ENCODE data around the gene CDK14. TPM values are rescaled to one million over a fixed set of nuclear protein-coding genes. Genes with fewer than 3 reads are reported as not detected.

The CDK14 gene
- total RNA-seq, 2 experiments from 2014 or later: not detected

GRCh38 chr7:90686146-90686545 is 90.0 kb downstream of the CDK14 start:
- ChIA-PET POLR2A (no interaction called here), CTCF (no interaction called here)
- Mint-ChIP-seq H3K9me3 (no peaks in the 10 kb centered on the region), H3K4me1 (no peaks in the 10 kb centered on the region), H3K27me3 (no peaks in the 10 kb centered on the region), H3K27ac (no peak overlapping the region), H3K36me3 (ENCODE audit: low read depth) (no peaks in the 10 kb centered on the region), H3K4me3 (no peak overlapping the region)
- no peak for DNase-seq

GRCh38 chr7:90688810-90689209 is 92.7 kb downstream of the CDK14 start:
- CTCF ChIA-PET: no interaction called here

GRCh38 chr7:90689260-90689659 is 93.1 kb downstream of the CDK14 start:
- ChIA-PET CTCF (no interaction called here), POLR2A (no interaction called here)
- H3K36me3 Mint-ChIP-seq (ENCODE audit: low read depth): no peaks in the 10 kb centered on the region
- no peaks in the 10 kb centered on the region for H3K27me3 Mint-ChIP-seq
- DNase-seq: no peak
- no peaks in the 10 kb centered on the region for H3K9me3 Mint-ChIP-seq
- no peaks in the 10 kb centered on the region for H3K4me1 Mint-ChIP-seq
- H3K4me3 Mint-ChIP-seq: no peak overlapping the region
- no peak overlapping the region for H3K27ac Mint-ChIP-seq

More at GRCh38 chr7:90688810-90689209, 92.7 kb downstream of the CDK14 start:
- Mint-ChIP-seq H3K4me1 (no peaks in the 10 kb centered on the region), H3K4me3 (no peak overlapping the region), H3K9me3 (no peaks in the 10 kb centered on the region), H3K27ac (no peak overlapping the region), H3K27me3 (no peaks in the 10 kb centered on the region), H3K36me3 (ENCODE audit: low read depth) (no peaks in the 10 kb centered on the region)
- POLR2A ChIA-PET: no interaction called here
- no peak for DNase-seq

GRCh38 chr7:90690159-90690858 is 94.2 kb downstream of the CDK14 start:
- H3K4me1 Mint-ChIP-seq: no peaks in the 10 kb centered on the region
- no peaks in the 10 kb centered on the region for H3K9me3 Mint-ChIP-seq
- no peaks in the 10 kb centered on the region for H3K27me3 Mint-ChIP-seq
- POLR2A ChIA-PET: interaction anchor here (0.5 kb wide), 1 partner anchor 101 kb away, joined by 3 read pairs; no protein-coding TSS in a partner anchor
- CTCF ChIA-PET: no interaction called here
- DNase-seq: no peak
- no peak overlapping the region for H3K4me3 Mint-ChIP-seq
- H3K36me3 Mint-ChIP-seq (ENCODE audit: low read depth): no peaks in the 10 kb centered on the region
- no peak overlapping the region for H3K27ac Mint-ChIP-seq

GRCh38 chr7:90692396-90692795 is 96.3 kb downstream of the CDK14 start:
- H3K36me3 Mint-ChIP-seq (ENCODE audit: low read depth): no peaks in the 10 kb centered on the region
- H3K27ac Mint-ChIP-seq: no peak overlapping the region
- ChIA-PET POLR2A (no interaction called here), CTCF (no interaction called here)
- no peak overlapping the region for H3K4me3 Mint-ChIP-seq
- H3K27me3 Mint-ChIP-seq: no peaks in the 10 kb centered on the region
- DNase-seq: no peak
- no peaks in the 10 kb centered on the region for H3K4me1 Mint-ChIP-seq
- H3K9me3 Mint-ChIP-seq: no peaks in the 10 kb centered on the region

- Mint-ChIP-seq H3K27ac (no peak overlapping the region), H3K27me3 (no peaks in the 10 kb centered on the region), H3K4me3 (no peak overlapping the region), H3K4me1 (no peaks in the 10 kb centered on the region), H3K36me3 (ENCODE audit: low read depth) (no peaks in the 10 kb centered on the region), H3K9me3 (no peaks in the 10 kb centered on the region)
- ChIA-PET POLR2A (no interaction called here), CTCF (no interaction called here)
- no peak for DNase-seq
Measured at GRCh38 chr7:90692947-90693346, 96.8 kb downstream of the CDK14 start.

GRCh38 chr7:90693939-90694338 is 97.8 kb downstream of the CDK14 start:
- POLR2A ChIA-PET: no interaction called here
- Mint-ChIP-seq H3K9me3 (no peaks in the 10 kb centered on the region), H3K27me3 (no peaks in the 10 kb centered on the region), H3K4me3 (no peak overlapping the region), H3K36me3 (ENCODE audit: low read depth) (no peaks in the 10 kb centered on the region), H3K27ac (no peak overlapping the region), H3K4me1 (no peaks in the 10 kb centered on the region)
- CTCF ChIA-PET: no interaction called here
- DNase-seq: no peak

- Mint-ChIP-seq H3K27me3 (no peaks in the 10 kb centered on the region), H3K4me1 (peaks cover 2% of the 10 kb centered on the region), H3K4me3 (no peak overlapping the region), H3K36me3 (ENCODE audit: low read depth) (no peaks in the 10 kb centered on the region), H3K9me3 (no peaks in the 10 kb centered on the region), H3K27ac (no peak overlapping the region)
- no peak for DNase-seq
- CTCF ChIA-PET: no interaction called here
- POLR2A ChIA-PET: no interaction called here
Measured at GRCh38 chr7:90698616-90699015, 102.5 kb downstream of the CDK14 start.

GRCh38 chr7:90701021-90701420 is 104.9 kb downstream of the CDK14 start:
- ChIA-PET POLR2A (no interaction called here), CTCF (no interaction called here)
- Mint-ChIP-seq H3K4me1 (peaks cover 2% of the 10 kb centered on the region), H3K27ac (no peak overlapping the region), H3K4me3 (no peak overlapping the region), H3K9me3 (no peaks in the 10 kb centered on the region), H3K36me3 (ENCODE audit: low read depth) (no peaks in the 10 kb centered on the region), H3K27me3 (no peaks in the 10 kb centered on the region)
- DNase-seq: no peak

- Mint-ChIP-seq H3K4me1 (peaks cover 2% of the 10 kb centered on the region), H3K27ac (no peak overlapping the region), H3K36me3 (ENCODE audit: low read depth) (no peaks in the 10 kb centered on the region), H3K27me3 (no peaks in the 10 kb centered on the region), H3K9me3 (no peaks in the 10 kb centered on the region), H3K4me3 (no peak overlapping the region)
- ChIA-PET CTCF (no interaction called here), POLR2A (no interaction called here)
- DNase-seq: no peak
Measured at GRCh38 chr7:90701771-90702170, 105.7 kb downstream of the CDK14 start.

GRCh38 chr7:90705391-90706071 is 109.4 kb downstream of the CDK14 start:
- Mint-ChIP-seq H3K4me3 (no peak overlapping the region), H3K4me1 (peaks cover 2% of the 10 kb centered on the region), H3K27ac (no peak overlapping the region), H3K36me3 (ENCODE audit: low read depth) (no peaks in the 10 kb centered on the region), H3K27me3 (no peaks in the 10 kb centered on the region), H3K9me3 (no peaks in the 10 kb centered on the region)
- ChIA-PET POLR2A (no interaction called here), CTCF (no interaction called here)
- no peak for DNase-seq

GRCh38 chr7:90706072-90706716 is 110.1 kb downstream of the CDK14 start:
- no peaks in the 10 kb centered on the region for H3K9me3 Mint-ChIP-seq
- ChIA-PET CTCF (no interaction called here), POLR2A (no interaction called here)
- no peaks in the 10 kb centered on the region for H3K36me3 Mint-ChIP-seq (ENCODE audit: low read depth)
- H3K27ac Mint-ChIP-seq: no peak overlapping the region
- no peaks in the 10 kb centered on the region for H3K27me3 Mint-ChIP-seq
- H3K4me1 Mint-ChIP-seq: no peaks in the 10 kb centered on the region
- H3K4me3 Mint-ChIP-seq: no peak overlapping the region
- DNase-seq: no peak

GRCh38 chr7:90708841-90709317 is 112.8 kb downstream of the CDK14 start:
- CTCF ChIA-PET: interaction anchor here (0.6 to 0.7 kb wide), 2 partner anchors 126 to 268 kb away, joined by 4 to 5 read pairs; no protein-coding TSS in a partner anchor
- POLR2A ChIA-PET: no interaction called here
- Mint-ChIP-seq H3K4me3 (no peak overlapping the region), H3K27me3 (no peaks in the 10 kb centered on the region), H3K9me3 (no peaks in the 10 kb centered on the region), H3K36me3 (ENCODE audit: low read depth) (no peaks in the 10 kb centered on the region), H3K4me1 (no peaks in the 10 kb centered on the region), H3K27ac (no peak overlapping the region)
- no peak for DNase-seq

Measured in activated CD4-positive, alpha-beta T cell treated with anti-CD3 and anti-CD28 coated beads, Interleukin-2, amount 10 ng/mL, durations not matched to agents 7 days and 5 days (primary cell).